HG03103 (cell line): ENCODE measurements around the gene PRDX5.

Experiments used
- ATAC-seq: cut with Tn5 transposase; IDR thresholded peaks from one replicate; pipeline ENCODE4 v1.9.1; 2021; ENCODE audit warnings: low read depth; ENCODE audit not compliant: unreplicated experiment

The PRDX5 gene

DNA sequence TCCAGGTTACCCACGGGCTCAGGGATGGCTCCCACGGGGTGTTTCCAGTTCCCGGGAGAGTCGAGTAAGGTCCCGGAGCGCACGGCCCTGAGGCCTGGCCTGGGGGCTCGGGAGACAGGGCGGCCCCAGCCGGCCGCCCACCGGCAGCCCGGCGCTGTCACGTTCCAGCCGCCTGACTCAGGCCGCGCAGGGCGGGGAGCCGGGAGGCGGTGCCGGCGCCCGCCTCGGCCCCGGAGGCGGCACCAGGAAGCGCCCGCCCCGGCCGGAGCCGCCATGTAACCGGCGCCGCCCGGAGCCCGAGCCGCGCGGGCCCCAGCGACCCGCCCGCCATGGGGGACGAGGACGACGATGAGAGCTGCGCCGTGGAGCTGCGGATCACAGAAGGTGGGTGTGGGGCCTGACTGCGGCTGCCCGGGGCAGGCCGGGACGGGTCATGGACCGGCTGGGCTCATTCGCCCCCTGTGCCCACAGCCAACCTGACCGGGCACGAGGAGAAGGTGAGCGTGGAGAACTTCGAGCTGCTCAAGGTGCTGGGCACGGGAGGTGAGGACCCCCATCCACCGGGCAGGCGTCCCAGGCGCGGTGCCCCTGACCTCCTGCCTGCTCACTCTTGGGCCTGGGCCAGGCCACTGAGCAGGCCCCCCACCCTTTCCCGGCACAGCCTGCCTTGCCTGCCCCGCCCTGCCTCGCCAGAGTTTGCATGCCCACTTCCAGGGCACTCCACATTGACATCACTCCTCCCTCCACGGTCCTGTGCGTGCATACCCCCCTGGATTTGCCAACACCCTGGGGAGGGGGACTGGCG lies 41.2 kb downstream of the PRDX5 start, which contains the start of gene RPS6KA4:
Gene RPS6KA4, plus strand, starts transcription at position 256 of the 805 bp plus-strand sequence. Its CDS starts 74 bp downstream, at position 330.
- ATAC-seq: peak; percentile 51

DNA sequence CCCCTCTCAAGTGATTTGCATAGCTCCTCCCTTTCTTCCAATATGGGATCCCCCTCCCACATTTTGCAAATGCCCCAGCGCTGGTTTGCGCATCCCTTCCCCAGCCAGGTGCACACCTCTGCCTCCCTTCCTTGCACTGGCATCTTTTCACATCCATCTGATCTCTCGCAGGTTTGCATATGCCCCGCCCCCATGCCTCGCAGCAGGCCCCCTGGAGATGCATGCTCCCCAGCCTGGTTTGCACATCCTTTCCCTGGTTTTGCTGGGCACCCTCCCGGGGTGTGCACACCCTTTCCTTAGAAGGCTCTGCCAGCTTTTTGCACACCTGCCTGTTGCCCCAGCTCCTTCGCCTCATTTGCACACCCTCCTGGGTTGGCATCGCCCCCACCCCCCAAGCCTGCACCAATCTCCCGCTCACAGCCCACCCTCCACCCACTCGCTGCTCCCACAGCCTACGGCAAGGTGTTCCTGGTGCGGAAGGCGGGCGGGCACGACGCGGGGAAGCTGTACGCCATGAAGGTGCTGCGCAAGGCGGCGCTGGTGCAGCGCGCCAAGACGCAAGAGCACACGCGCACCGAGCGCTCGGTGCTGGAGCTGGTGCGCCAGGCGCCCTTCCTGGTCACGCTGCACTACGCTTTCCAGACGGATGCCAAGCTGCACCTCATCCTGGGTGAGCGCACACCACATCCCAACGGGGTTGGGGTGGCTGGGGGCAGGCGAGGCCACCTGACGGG lies 42.0 kb downstream of the PRDX5 start:
- no peak for ATAC-seq

DNA sequence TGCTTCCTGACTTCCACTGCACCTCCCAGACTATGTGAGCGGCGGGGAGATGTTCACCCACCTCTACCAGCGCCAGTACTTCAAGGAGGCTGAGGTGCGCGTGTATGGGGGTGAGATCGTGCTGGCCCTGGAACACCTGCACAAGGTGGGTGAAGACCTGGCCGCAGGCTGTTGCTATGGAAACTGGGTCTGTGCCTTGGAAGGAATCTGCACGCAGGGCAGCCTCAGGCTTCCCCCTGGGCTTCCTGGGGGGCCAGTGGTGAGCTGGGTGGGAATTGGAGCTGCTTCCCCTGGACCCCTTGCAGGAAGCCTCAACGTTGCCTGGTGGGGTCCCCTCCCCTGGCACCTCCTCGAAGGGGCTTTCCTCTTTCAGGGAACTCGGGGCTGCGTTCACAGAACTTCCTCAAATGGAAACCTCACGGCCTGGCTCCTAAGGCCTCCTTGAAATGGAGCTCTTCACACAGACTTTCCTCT lies 42.6 kb downstream of the PRDX5 start:
- ATAC-seq: no peak

DNA sequence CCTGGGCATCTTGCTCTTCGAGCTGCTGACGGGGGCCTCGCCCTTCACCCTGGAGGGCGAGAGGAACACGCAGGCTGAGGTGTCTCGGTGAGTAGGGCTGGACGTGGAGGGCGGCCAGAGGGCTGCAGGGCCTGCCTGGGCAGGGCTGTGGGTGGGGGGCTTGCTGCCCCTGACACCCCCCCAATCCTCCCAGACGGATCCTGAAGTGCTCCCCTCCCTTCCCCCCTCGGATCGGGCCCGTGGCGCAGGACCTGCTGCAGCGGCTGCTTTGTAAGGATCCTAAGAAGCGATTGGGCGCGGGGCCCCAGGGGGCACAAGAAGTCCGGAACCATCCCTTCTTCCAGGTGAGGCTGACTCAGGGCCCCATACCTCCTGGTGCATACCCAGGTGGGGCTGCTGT lies 43.7 kb downstream of the PRDX5 start:
- no peak for ATAC-seq

DNA sequence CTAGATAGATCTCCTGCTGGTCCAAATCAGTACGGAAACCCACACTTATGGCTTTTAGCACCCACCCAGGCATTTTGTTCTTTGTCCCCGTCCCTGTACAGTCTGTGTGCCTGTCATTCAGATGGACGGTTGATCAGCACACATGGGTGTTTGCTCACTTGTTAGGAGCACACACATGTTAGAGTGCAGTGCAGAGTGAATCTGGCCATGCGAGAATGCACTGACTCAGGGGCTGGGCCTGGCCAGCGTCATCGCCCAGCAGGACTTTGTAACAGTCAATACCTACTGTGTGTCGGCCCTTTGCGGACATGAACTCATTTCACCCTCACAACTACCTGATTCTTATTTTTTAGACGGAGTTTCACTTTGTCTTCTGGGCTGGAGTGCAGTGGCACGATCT lies 44.4 kb downstream of the PRDX5 start:
- no peak for ATAC-seq

DNA sequence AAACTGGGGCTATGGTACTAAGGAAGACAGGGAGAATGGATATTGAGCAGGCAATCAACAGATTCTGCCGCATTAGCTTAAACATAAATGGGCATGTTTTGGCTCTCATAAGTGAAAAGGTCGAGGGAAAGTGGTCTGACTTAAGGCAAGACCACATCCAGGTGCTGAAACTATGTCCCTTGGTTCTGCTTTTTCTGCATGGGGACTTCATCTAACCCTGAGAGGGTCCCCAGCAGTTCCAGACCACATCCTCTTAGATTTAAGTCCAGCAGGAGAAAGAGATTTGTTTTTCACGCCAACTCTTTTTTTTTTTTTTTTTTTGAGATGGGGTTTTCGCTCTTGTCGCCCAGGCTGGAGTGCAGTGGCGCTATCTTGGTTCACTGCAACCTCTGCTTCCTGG lies 46.5 kb downstream of the PRDX5 start:
- ATAC-seq: no peak

DNA sequence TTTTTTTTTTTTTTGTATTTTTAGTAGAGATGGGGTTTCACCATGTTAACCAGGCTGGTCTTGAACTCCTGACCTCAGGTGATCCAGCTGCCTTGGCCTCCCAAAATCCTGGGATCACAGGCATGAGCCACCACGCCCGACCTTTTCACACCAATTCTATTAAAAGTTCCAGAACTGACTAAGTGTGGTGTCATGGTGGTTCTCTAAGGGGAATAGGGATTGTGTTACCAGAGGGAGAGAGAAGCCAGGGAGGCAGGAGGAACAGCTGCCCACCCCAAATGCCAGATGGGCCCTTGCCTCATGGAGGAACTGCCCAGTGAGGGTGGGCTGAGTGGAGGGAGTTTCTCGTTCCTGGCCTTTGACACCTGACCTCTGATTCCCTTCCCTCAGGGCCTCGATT lies 47.0 kb downstream of the PRDX5 start:
- ATAC-seq: no peak

DNA sequence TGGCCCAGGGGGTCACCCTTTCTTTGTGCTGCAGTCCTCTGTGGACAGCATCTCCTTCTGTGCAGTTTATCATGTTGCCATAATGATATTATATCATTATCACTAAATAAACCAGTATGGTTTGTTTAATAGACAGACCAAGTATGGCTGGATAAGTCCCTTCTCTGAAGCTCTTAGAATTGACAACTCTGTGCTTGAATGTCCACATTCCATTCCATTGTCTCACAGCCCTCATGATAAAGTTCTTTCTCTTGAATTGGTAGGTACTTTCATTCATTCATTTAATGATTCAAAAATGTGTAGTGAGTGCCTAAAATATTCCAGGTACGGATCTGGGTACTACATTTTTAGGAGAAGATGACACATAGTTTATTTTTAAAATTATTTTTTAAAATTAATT lies 48.8 kb downstream of the PRDX5 start:
- ATAC-seq: no peak

DNA sequence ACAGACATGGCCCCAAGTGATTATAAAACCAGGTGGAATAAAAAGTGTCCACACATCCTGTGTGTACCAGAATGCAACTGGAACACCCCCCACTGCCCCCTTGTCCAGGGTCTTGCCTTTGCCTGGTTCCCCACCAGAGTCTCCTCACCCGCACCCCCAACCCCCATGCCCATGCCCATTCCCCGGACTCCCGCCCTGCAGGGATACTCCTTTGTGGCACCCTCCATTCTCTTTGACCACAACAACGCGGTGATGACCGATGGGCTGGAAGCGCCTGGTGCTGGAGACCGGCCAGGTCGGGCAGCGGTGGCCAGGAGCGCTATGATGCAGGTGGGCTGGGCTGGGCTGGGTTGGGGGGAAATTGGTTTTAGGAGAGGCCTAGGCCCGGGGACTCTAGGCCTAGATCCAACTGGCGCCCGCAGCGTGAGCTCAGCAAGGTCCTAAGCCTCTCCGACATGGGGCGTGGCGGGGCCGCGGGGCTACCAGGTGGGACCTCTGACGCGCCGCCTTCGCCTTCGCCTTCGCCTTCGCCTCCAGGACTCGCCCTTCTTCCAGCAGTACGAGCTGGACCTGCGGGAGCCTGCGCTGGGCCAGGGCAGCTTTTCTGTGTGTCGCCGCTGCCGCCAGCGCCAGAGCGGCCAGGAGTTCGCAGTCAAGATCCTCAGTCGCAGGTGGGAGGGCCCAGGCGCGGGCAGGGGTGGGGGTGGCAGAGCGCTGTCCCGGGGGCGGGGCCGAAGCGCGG lies 50.2 kb downstream of the PRDX5 start:
- ATAC-seq: no peak

DNA sequence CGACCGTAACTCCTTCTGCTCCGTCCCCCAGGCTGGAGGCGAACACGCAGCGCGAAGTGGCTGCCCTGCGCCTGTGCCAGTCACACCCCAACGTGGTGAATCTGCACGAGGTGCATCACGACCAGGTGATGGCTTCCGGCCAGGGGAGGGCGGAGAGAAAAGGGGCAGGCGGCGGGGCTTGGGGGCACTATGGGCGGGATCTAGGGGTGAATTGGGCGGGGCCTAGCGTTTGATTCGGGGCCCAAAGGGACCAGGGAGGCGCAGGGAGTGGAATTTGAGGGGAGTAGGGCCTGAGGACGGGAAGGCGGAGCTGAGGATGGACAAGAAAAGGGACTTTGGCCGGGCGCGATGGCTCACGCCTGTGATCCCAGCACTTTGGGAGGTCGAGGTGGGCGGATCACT lies 50.8 kb downstream of the PRDX5 start:
- no peak for ATAC-seq

DNA sequence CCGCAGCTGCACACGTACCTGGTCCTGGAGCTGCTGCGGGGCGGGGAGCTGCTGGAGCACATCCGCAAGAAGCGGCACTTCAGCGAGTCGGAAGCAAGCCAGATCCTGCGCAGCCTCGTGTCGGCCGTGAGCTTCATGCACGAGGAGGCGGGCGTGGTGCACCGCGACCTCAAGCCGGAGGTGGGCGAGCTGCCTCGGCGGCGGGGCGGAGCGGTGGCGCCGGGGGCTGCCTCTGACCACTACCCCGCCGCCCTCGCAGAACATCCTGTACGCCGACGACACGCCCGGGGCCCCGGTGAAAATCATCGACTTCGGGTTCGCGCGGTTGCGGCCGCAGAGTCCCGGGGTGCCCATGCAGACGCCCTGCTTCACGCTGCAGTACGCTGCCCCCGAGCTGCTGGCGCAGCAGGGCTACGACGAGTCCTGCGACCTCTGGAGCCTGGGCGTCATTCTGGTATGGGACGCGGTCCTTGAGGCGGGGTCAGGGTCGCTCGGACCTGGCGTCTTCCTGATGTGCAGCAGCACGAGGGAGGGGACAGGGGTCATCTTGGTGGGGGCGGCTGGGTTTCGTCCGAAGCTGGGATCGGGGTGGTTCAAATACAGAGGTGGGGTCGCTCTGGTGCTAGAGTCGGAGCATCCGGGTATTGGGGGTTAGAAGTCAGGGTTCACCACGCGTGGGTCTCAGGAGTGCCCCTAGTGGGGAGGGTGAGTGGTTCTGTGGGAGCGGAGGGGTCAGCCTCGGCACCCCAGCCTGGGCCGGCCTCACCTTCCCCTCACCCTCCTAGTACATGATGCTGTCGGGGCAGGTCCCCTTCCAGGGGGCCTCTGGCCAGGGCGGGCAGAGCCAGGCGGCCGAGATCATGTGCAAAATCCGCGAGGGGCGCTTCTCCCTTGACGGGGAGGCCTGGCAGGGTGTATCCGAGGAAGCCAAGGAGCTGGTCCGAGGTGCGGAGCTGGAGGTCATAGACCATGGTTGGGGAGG lies 51.8 kb downstream of the PRDX5 start:
- ATAC-seq: no peak

DNA sequence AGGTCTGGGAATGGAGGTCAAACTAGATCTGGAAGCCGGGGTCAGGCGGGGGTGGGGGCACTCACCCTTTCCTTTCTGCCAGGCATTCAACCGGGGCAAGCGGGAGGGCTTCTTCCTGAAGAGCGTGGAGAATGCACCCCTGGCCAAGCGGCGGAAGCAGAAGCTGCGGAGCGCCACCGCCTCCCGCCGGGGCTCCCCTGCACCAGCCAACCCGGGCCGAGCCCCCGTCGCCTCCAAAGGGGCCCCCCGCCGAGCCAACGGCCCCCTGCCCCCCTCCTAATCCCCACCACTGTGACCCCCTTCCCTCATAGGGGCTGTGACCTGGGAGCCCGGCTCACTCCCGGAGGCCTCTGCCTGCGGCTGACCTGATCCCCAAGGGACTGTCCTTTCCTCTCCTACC lies 53.3 kb downstream of the PRDX5 start:
- ATAC-seq: no peak
